SKM-1 (cell line): Measurements from ENCODE around the gene FHIT.

Experiments used
- DNase-seq: peaks from one replicate; lab custom pipeline; 2025; ENCODE audit not compliant: unreplicated experiment; lab: John Stamatoyannopoulos, UW

The FHIT gene

GRCh38 chr3:59922192-59922591, 1329.1 kb downstream of the FHIT start:
- no peak for DNase-seq

- DNase-seq: no peak
These were observed 1330.4 kb downstream of the FHIT start for GRCh38 chr3:59920822-59921221.

- no peak for DNase-seq
These were observed 1331.7 kb downstream of the FHIT start for GRCh38 chr3:59919586-59919985.

GRCh38 chr3:59914251-59914650, 1337.0 kb downstream of the FHIT start:
- DNase-seq: no peak

DNA sequence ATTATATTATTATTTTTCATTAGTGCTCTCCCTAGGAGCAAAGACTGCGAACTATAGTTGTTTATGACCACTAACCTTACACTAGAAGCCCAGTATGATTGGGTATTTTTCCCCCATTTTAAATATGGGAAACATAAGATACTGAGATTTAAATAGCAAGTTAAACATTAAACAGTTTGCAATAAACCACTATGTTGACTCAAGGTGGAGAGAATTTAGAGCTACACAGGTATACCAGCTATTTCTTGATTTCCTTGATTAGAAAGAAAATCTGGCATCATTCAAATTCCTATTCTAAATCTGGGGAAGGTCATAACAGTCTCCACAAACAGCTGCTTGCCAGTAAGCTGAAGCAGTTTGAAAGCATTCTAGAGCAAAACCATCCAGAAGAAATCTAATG, 1337.6 kb downstream of the FHIT start:
- DNase-seq: no peak

GRCh38 chr3:59908701-59909100, 1342.6 kb downstream of the FHIT start:
- DNase-seq: no peak

DNA sequence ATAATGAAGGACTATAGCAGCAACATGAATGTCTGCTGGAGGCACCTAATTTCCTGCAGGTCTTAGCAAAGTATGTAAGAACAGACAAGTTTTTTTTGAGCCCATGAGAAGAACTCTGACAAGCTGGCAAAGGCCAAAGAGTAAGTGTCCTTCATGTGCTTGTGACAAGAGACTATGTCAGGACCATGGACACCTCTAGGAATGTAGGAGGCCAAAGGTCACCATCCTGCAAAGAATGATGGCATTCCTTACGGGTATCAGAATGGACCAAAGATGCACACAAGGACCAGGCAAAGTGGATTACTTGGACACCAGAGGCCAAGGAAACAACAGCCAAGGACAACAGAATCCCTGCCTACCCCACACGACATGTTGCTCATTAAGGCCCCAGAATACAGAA, 1343.0 kb downstream of the FHIT start:
- no peak for DNase-seq

DNA sequence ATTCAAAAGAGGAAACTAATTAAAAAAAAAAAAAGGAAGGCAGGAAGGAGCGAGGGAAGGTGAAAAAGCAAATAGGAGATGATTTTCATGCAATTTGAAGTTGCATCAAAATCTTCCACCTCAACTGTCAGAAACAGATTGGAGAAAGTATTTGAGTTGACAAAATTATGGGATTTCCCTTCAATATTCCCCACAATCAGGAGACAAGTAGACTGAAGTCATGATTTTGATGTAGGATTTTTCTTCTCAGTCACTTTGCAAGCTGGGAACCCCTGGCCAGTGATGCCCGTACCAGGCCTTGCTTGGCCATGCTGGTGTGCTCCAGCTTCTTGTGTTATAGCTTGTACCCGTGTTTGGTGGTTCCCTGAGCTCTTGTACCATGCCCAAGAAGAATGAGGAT, 1347.0 kb downstream of the FHIT start:
- DNase-seq: no peak

DNA sequence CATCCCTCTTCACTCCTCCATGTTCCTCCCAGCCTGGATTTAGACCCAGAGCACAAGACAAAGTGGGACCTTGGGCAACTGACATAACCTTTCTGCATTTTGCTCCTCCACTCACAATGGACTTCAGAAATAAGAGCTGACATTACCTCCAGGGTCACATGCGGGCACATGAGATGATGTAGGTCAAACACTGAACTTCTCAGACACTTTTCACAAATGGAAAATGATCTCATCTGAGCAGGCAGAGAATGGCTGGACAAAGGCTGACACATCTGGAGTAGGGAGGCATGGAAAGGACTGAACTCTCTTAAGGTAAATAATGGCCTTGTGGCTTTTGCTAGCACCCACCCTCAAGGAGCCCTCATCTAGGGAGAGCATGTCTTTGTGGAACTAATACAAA, 1352.2 kb downstream of the FHIT start:
- no peak for DNase-seq

GRCh38 chr3:59895972-59896371, 1355.3 kb downstream of the FHIT start:
- DNase-seq: no peak

DNA sequence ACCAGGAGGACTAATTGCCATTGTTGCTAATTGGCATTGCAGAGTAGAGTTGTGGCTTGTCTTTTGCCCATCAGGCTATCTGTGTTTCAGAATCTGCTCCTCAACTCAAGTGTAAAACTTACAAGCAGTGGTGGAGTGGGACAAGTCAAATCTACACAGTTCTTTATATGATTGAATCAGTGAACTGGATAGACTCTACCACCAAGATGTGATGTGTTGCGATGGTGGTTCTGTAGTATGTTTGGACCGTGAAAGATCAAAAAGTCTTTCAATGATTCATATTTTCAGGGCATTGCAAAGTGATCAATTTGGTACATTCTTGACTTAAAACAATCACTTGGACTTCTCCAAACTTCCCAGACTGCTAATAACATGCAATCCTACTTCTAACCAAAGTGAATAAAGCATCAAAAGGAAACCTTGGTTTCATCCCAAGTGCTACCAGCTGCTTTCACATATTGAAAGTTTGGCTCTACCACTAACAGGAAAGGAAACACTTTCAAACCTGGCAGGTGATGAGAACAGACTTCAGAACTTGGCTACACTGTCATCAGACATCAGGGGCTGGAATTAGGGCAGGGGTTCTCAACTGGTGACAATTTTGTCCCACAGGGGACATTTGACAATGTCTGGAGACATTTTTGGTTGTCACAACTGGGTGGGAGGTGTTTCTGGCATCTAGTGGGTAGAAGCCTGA, 1356.7 kb downstream of the FHIT start:
- no peak for DNase-seq

GRCh38 chr3:59890639-59891038, 1360.6 kb downstream of the FHIT start:
- no peak for DNase-seq

DNA sequence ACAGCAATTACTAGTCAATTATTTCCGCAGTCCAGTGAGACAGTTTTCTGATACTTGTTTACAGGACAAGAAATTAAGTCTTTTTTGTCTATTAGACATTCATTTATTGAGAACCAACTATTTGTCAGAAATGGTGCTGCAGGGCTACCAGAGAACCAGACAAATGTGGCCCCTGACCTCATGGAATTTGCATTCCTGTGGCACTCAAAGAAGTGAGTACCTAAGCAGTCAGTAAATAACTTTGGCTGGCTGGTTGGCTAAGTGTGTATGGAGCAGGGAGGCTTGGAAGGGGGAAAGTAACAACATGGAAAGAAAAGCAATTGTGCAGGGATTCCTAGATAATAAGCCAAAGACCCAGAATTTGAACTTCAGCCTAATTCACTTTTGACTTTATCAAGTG, 1364.5 kb downstream of the FHIT start:
- no peak for DNase-seq

DNA sequence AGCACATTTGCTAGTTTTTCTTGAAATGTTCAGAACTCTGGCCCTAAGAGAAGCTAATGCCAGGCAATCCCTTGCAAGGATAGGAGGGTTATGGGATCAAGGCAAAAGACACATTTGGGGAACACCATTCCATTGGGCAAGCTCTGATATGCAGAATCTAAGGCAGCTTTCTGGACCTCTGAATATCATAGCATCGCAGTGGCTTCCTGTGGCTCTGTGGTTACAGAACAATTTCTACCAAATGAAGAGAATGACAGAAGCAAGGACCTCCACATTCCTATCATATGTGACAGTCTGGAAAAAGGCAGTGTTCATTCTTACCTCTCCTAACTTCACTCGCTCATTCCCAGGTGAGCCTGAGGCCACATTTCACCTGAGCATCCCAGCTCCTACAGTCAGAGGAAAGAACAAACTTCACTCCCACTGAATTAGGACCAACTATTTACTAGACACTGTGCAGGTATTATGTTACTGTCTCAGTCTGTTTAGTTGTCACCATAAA, 1365.3 kb downstream of the FHIT start:
- DNase-seq: no peak

DNA sequence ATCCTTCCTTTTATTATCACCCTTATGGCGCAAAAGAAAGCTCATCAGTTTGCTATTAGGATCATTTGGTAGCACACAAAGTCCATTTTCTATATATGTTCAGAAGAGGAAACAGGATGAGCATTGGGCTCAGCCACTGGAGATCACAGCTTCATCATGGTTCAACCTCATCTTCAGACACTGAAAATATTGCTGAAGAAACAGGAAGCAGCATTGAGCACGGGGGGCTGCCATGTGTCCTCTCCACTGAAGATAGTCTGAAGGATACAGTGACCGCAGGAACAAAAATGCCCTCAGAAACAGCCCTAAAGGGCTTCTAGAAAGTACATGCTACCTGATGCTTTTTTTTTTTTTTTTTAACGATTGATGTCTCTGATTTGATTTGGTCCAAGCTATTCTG, 1366.2 kb downstream of the FHIT start:
- DNase-seq: no peak

DNA sequence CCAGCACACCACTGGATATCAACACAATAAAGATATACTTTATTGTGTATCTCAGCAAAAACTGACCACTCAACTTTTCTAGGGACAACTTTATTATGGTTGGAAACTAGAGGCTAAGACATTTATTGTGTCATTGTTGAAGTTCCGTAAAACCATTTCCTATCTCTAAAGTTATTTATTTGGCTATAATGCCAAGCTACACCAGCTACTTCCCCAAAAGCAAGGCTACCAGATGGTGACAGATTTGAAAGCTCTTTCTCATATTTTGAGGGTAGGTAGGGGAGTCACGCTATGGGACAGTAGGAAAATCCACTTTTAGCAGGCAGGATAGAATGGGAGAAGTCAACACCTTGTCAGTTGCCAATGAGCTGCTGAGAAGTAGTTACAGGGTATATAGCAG, 1366.8 kb downstream of the FHIT start:
- no peak for DNase-seq

- no peak for DNase-seq
These were observed 1368.5 kb downstream of the FHIT start for GRCh38 chr3:59882746-59883145.

DNA sequence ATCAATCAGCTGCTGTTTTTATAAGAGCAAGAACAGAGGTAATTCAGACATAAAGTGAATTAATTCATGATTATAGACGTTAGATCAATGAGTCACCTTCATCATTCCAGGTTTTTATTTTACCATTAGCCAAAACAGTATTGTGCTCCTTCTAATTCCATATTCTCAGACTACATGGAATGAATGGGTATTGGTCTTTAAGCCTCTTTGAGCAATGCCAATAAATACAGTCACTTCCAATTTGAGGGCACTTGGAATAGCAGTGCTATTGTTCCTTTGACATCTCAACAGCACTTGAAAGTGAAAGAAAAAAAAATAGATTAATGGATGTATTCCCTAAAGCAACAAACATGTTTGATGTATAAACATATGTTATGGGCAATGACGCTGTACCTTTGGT, 1370.5 kb downstream of the FHIT start:
- DNase-seq: no peak

- no peak for DNase-seq
These were observed 1372.1 kb downstream of the FHIT start for GRCh38 chr3:59879031-59879581.

DNA sequence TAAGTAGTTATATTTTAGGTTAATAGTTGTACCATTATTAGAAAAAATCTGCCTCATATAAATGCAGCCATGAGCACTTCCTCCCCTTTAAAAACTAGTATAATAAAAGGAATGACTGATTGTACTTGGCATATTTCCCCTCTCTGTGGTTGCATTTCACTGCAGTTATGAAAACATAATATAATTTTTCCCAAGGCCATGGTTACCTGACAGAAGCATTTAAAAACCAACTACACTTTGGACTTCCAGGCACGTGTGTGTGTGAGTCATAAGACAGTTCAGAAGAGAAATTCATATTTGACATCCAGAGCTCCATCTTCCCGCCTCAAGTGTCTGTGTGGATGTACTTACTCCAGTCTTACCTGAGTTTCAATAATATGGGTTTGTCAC, 1373.2 kb downstream of the FHIT start:
- DNase-seq: no peak

GRCh38 chr3:59877263-59878037, 1373.8 kb downstream of the FHIT start:
- no peak for DNase-seq

- no peak for DNase-seq
These were observed 1374.7 kb downstream of the FHIT start for GRCh38 chr3:59876533-59877062.
